ENCODE data around the gene SEMA3G. TPM values are rescaled to one million over a fixed set of nuclear protein-coding genes. Genes with fewer than 3 reads are reported as not detected.
A peak's percentile ranks its signal among the peaks of the same experiment; 100 is the strongest.

The SEMA3G gene
- total RNA-seq, 1 experiment from 2014 or later: 0.32 TPM

DNA sequence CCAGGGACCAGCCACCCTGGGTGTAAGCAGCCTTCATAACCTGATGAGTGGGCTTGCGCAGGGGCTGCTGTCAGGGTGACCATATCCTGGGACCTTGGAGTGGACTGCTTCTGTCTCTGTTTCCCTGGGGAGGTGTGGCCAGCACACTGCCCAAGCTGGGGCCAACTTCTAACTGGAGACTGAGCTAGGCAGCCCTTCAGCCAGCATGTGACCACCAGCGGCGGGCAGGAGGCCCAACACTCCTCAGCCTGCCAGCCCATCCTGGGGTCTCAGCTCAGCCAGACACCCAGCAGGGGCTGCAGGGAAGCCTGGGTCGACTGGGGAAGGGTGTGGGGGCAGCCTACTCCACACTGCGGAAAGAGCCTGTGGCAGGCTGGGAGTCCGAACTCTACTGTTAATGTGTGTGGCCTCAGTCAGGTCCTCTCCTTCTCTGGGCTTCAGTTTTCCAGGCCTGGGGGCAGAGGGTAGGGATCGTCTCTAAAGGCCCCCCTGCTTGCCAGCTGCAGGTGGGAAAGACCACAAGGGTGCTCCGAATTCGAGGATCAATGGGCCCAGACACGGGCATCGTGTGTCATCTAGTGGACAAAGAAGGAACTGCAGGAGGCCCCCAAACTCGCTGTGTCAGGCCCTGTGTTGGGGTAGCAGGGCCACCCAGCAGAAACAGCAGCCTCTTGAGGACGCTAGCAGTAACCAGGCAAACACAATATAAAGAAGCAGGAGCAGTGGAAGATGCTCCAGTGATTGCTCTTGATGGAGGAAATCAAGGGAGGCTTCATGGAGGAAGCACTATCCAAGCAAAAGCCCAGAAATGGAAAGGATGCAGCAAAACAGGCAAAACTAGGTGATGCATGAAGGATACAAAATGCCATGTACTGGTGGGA is 2.0 kb upstream of the SEMA3G start:
- intact Hi-C loops (cut with micrococcal nuclease; ENCODE audit: unreplicated experiment): loop anchor here (1.0 kb wide), 2 partner anchors 19 to 35 kb away; no protein-coding TSS in a partner anchor
- H3K27ac Mint-ChIP-seq (ENCODE audit: unreplicated experiment): peak overlapping the region; percentile 47
- H3K4me3 ChIP-seq (ENCODE audit: low read depth, low read length): no peak overlapping the region

DNA sequence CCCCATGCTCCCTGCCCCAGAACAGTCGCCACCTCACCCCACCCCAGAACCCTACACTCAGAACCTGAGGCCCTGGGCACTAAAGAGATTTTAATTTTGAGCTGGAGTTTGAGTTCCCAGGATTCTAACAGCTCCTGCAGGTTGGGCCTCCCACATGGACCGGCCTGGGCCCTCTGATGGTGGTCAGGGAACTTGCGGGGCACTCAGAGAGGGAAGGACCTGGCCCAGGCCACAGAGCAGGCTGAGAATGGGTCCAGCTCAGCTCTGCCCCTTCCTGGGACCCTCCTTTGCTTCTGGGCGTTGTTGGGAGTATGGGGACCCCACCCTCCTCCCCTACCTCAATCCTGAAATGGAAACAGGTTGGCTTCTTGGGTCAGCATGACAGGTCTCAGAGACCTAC is 1.1 kb upstream of the SEMA3G start:
- intact Hi-C loops (cut with micrococcal nuclease; ENCODE audit: unreplicated experiment): no loop called here
- Histone ChIP-seq H3K4me1 (peaks cover 20% of the 10 kb centered on the region), H3K27me3 (replicated peaks; ENCODE audit: control insufficient read depth, insufficient read depth, low read length) (no peaks in the 10 kb centered on the region), H3K36me3 (ENCODE audit: control insufficient read depth, insufficient read depth, low read length) (no peaks in the 10 kb centered on the region), H3K4me3 (ENCODE audit: low read depth, low read length) (no peak overlapping the region), H3K9me3 (no peaks in the 10 kb centered on the region)
- H3K9me3 Mint-ChIP-seq (ENCODE audit: unreplicated experiment): no peaks in the 10 kb centered on the region
- no peak overlapping the region for H3K27ac Mint-ChIP-seq (ENCODE audit: unreplicated experiment)
- TF ChIP-seq, protein P1, sequence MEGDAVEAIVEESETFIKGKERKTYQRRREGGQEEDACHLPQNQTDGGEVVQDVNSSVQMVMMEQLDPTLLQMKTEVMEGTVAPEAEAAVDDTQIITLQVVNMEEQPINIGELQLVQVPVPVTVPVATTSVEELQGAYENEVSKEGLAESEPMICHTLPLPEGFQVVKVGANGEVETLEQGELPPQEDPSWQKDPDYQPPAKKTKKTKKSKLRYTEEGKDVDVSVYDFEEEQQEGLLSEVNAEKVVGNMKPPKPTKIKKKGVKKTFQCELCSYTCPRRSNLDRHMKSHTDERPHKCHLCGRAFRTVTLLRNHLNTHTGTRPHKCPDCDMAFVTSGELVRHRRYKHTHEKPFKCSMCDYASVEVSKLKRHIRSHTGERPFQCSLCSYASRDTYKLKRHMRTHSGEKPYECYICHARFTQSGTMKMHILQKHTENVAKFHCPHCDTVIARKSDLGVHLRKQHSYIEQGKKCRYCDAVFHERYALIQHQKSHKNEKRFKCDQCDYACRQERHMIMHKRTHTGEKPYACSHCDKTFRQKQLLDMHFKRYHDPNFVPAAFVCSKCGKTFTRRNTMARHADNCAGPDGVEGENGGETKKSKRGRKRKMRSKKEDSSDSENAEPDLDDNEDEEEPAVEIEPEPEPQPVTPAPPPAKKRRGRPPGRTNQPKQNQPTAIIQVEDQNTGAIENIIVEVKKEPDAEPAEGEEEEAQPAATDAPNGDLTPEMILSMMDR (IDR thresholded peaks at IDR 0.05; ENCODE audit: insufficient read depth in 1 of 2, low read depth in 1 of 2, low read length in 1 of 2, severe bottlenecking in 1 of 2, unreplicated experiment in 1 of 2): no peak
- ChIA-PET CTCF (interaction anchor here (0.8 to 3.5 kb wide), 6 partner anchors 21 to 463 kb away, joined by 3 to 29 read pairs (median 4); no protein-coding TSS in a partner anchor), POLR2A (no interaction called here)
- peaks cover 6% of the 10 kb centered on the region for H3K36me3 Mint-ChIP-seq (ENCODE audit: insufficient read depth, unreplicated experiment)
- H3K4me1 Mint-ChIP-seq (ENCODE audit: low read depth, unreplicated experiment): peaks cover 12% of the 10 kb centered on the region
- DNase-seq: no peak
- no peak overlapping the region for H3K4me3 Mint-ChIP-seq (ENCODE audit: unreplicated experiment)
- H3K27me3 Mint-ChIP-seq (ENCODE audit: insufficient read depth, unreplicated experiment): no peaks in the 10 kb centered on the region
- no TSS peak for BruUV-seq (replicated peaks)

More for the DNA sequence above, 2.0 kb upstream of the SEMA3G start:
- Histone ChIP-seq H3K9me3 (no peaks in the 10 kb centered on the region), H3K4me1 (peaks cover 28% of the 10 kb centered on the region), H3K36me3 (ENCODE audit: control insufficient read depth, insufficient read depth, low read length) (no peaks in the 10 kb centered on the region), H3K27me3 (replicated peaks; ENCODE audit: control insufficient read depth, insufficient read depth, low read length) (no peaks in the 10 kb centered on the region)
- Mint-ChIP-seq H3K36me3 (ENCODE audit: insufficient read depth, unreplicated experiment) (peaks cover 6% of the 10 kb centered on the region), H3K4me3 (ENCODE audit: unreplicated experiment) (no peak overlapping the region), H3K4me1 (ENCODE audit: low read depth, unreplicated experiment) (peaks cover 21% of the 10 kb centered on the region), H3K27me3 (ENCODE audit: insufficient read depth, unreplicated experiment) (no peaks in the 10 kb centered on the region), H3K9me3 (ENCODE audit: unreplicated experiment) (no peaks in the 10 kb centered on the region)
- CTCF ChIA-PET: interaction anchor here (0.8 to 3.5 kb wide), 7 partner anchors 22 to 464 kb away, joined by 3 to 29 read pairs (median 4); no protein-coding TSS in a partner anchor
- no TSS peak for BruUV-seq (replicated peaks)
- DNase-seq: peak; percentile 66 to 81
- POLR2A ChIA-PET: no interaction called here
- TF ChIP-seq, protein P1 (IDR thresholded peaks at IDR 0.05; ENCODE audit: insufficient read depth in 1 of 2, low read depth in 1 of 2, low read length in 1 of 2, severe bottlenecking in 1 of 2, unreplicated experiment in 1 of 2): peak; percentile 97 to 98

DNA sequence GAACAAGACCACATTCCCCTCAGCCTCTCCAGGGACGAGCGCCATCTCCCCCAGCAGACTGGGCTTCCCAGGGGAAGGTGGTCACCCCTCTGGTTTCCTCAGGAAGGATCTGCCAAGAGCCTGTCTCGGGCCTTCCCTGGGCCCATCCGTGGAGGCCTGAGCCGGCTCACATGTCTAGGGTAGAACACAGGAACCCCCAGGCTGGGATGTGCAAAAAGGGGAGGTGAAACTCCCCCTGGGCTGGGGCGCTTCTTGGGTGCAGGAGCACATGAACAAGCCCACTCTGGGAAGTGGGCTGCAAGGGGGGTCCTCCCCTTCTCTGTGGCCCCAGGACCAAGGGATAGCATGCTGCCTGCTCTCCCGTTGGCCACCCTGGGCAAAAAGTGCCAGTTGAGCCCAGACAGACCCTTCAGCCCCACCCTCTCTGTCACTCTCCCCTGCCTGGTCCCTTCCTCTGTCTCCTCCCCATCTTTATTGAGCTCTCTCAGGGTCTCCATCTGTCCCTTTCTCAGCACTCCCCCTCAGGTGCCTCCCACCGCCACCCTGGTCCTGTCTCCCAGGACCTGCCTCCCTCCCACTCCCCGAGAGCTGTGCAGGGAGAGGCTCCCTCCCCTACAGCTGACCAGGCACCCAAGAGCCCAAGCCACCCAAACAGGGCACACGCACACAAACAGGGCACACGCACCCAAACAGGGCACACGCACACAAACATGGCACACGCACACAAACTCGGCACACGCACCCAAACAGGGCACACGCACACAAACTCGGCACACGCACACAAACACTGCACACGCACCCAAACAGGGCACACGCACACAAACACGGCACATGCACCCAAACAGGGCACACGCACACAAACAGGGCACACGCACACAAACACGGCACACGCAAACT is 864 bp downstream of the SEMA3G start:
- TF ChIP-seq, protein P1 (IDR thresholded peaks at IDR 0.05; ENCODE audit: insufficient read depth in 1 of 2, low read depth in 1 of 2, low read length in 1 of 2, severe bottlenecking in 1 of 2, unreplicated experiment in 1 of 2): no peak
- intact Hi-C loops (cut with micrococcal nuclease; ENCODE audit: unreplicated experiment): no loop called here
- no TSS peak for BruUV-seq (replicated peaks)
- ChIA-PET POLR2A (no interaction called here), CTCF (no interaction called here)
- no peaks in the 10 kb centered on the region for H3K9me3 Mint-ChIP-seq (ENCODE audit: unreplicated experiment)
- peaks cover 6% of the 10 kb centered on the region for H3K4me1 Mint-ChIP-seq (ENCODE audit: low read depth, unreplicated experiment)
- H3K27me3 Mint-ChIP-seq (ENCODE audit: insufficient read depth, unreplicated experiment): no peaks in the 10 kb centered on the region
- no peaks in the 10 kb centered on the region for H3K27me3 ChIP-seq (replicated peaks; ENCODE audit: control insufficient read depth, insufficient read depth, low read length)
- no peak overlapping the region for H3K4me3 ChIP-seq (ENCODE audit: low read depth, low read length)
- H3K27ac Mint-ChIP-seq (ENCODE audit: unreplicated experiment): no peak overlapping the region
- no peaks in the 10 kb centered on the region for H3K36me3 ChIP-seq (ENCODE audit: control insufficient read depth, insufficient read depth, low read length)
- no peaks in the 10 kb centered on the region for H3K9me3 ChIP-seq
- H3K36me3 Mint-ChIP-seq (ENCODE audit: insufficient read depth, unreplicated experiment): peaks cover 6% of the 10 kb centered on the region
- no peak for DNase-seq
- H3K4me3 Mint-ChIP-seq (ENCODE audit: unreplicated experiment): no peak overlapping the region
- peaks cover under 1% of the 10 kb centered on the region for H3K4me1 ChIP-seq
